Measurements from ENCODE around the gene KCNG3. TPM values are rescaled to one million over a fixed set of nuclear protein-coding genes. Genes with fewer than 3 reads are reported as not detected.

KCNG3 gene
- total and polyA plus RNA-seq, 2 of the 13 experiments (the other 11 are each of a cell fraction or from before 2014, with no cell fraction given): 2.8 to 4.8 TPM

GRCh38 chr2:42430188-42430587 is 63.6 kb downstream of the KCNG3 start (continued):
- TF ChIP-seq CSRNP1 (CRISPR knock-in tag; IDR thresholded peaks at IDR 0.05) (no peak), ZFP91 (CRISPR knock-in tag; IDR thresholded peaks at IDR 0.05; ENCODE audit: borderline replicate concordance) (no peak)

DNA sequence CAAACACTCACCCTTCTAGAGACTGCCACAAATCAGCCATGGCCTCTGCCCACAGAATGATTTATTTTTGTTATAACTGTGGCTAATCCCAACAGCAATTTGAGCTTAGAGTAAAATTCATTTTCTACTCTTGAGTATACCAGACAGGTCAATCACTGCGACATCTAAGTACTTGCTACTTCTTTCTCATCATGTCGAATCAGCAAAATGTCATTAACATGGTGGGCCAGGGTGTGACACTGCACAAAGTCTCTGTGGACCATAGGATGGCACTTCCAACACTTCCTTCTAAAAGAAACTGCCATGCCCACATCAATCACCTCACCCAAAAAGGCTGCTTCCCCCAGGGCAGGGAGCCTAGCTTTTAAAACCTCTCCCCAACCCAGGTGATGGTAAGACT is 64.4 kb downstream of the KCNG3 start:
- no TSS peak for BruUV-seq (replicated peaks)
- ChIA-PET POLR2A (no interaction called here), CTCF (ENCODE audit: low intra/inter-chr PET ratio, low total read pairs) (no interaction called here)

More for the DNA sequence above, 64.4 kb downstream of the KCNG3 start:
- no peak overlapping the region for H2AFZ ChIP-seq (ENCODE audit: low read length)
- no peak overlapping the region for H3K4me3 ChIP-seq (replicated peaks in 1 of 3; ENCODE audit: insufficient read depth in 1 of 3, low read depth in 2 of 3, low read length in 3 of 3)
- WGBS (ENCODE audit: low lambda C conversion rate): 92% methylated on average over 2 of the region's 2 CpGs
- H3K4me2 ChIP-seq (ENCODE audit: low read depth, low read length): no peak overlapping the region
- H3K27ac ChIP-seq (ENCODE audit: extremely low read length, insufficient read depth, low read length): no peak overlapping the region
- no peaks in the 10 kb centered on the region for H3K79me2 ChIP-seq (ENCODE audit: insufficient read depth, low read length)
- no peak for FAIRE-seq
- no peaks in the 10 kb centered on the region for H3K27me3 ChIP-seq (ENCODE audit: control insufficient read depth in 1 of 2, insufficient read depth in 2 of 2, low read length in 2 of 2)
- H3K9me3 ChIP-seq (ENCODE audit: low read length): no peaks in the 10 kb centered on the region
- no peak overlapping the region for H3K9ac ChIP-seq (ENCODE audit: insufficient read depth, low read depth, low read length)
- peaks cover 15% of the 10 kb centered on the region for H3K4me1 ChIP-seq (ENCODE audit: insufficient read depth, low read length)
- TF ChIP-seq ZBTB2 (CRISPR knock-in tag; IDR thresholded peaks at IDR 0.05; ENCODE audit: low read depth): no peak
- TF ChIP-seq YY1 (IDR thresholded peaks at IDR 0.05; ENCODE audit: insufficient read depth, insufficient replicate concordance, low read depth, low read length): no peak
- TF ChIP-seq, protein P1, sequence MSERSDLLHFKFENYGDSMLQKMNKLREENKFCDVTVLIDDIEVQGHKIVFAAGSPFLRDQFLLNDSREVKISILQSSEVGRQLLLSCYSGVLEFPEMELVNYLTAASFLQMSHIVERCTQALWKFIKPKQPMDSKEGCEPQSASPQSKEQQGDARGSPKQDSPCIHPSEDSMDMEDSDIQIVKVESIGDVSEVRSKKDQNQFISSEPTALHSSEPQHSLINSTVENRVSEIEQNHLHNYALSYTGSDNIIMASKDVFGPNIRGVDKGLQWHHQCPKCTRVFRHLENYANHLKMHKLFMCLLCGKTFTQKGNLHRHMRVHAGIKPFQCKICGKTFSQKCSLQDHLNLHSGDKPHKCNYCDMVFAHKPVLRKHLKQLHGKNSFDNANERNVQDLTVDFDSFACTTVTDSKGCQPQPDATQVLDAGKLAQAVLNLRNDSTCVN (CRISPR knock-in tag; IDR thresholded peaks at IDR 0.05; ENCODE audit: borderline replicate concordance): no peak
- TF ChIP-seq UBTF (CRISPR knock-in tag; IDR thresholded peaks at IDR 0.05): no peak
- no peak for TF ChIP-seq HMGA1 (CRISPR knock-in tag; conservative IDR thresholded peaks at IDR 0.05)
- no peak for TF ChIP-seq EZH2 (conservative IDR thresholded peaks at IDR 0.05; ENCODE audit: low read depth, low read length)
- peak; percentile 73 for TF ChIP-seq MAFF (IDR thresholded peaks at IDR 0.05; ENCODE audit: low read depth, low read length)
- TF ChIP-seq MAFK (conservative IDR thresholded peaks at IDR 0.05 in 1 of 2, IDR thresholded peaks at IDR 0.05 in 1 of 2; ENCODE audit: low read length in 2 of 2): peak; percentile 70 to 76
- TF ChIP-seq RFXANK (CRISPR knock-in tag; IDR thresholded peaks at IDR 0.05): no peak
- no peak for TF ChIP-seq NBN (conservative IDR thresholded peaks at IDR 0.05)
- TF ChIP-seq FLYWCH1 (CRISPR knock-in tag; IDR thresholded peaks at IDR 0.05): no peak
- H4K20me1 ChIP-seq (ENCODE audit: insufficient read depth, low read length): no peaks in the 10 kb centered on the region
- DNase-seq (ENCODE audit: low spot score): no peak
- no peaks in the 10 kb centered on the region; a peak in 1 of 5 replicates for H3K36me3 ChIP-seq (replicated peaks in 1 of 2; ENCODE audit: control insufficient read depth in 1 of 2, insufficient read depth in 2 of 2, low read length in 2 of 2)
- ATAC-seq: no peak
- intact Hi-C loops (cut with micrococcal nuclease; ENCODE audit: unreplicated experiment): no loop called here
- in situ Hi-C loops (cut with HindIII; ENCODE audit: extremely low pct_ligation_motif_present, low pct_unique_long_range_greater_than_20kb): no loop called here
